RPMI7951 (cell line): ENCODE results near the gene POU2F1. TPM values are rescaled to one million over a fixed set of nuclear protein-coding genes. Genes with fewer than 3 reads are reported as not detected.
A peak's percentile ranks its signal among the peaks of the same experiment; 100 is the strongest.

Experiments
- DNase-seq: peaks from one replicate; pipeline ENCODE4 v3.0.0-alpha.2; 2012; ENCODE audit warnings: low read depth
- total RNA-seq: library from RNA; depleted of rRNA; stranded (reverse); fragments of >200 nt; shearing (Covaris generic); gene quantifications from 2 replicates; pipeline ENCODE4 v1.2.3, GENCODE V29; 2014; rRNA removed

POU2F1 gene
- 6.1 and 8.4 TPM in 2 replicates for total RNA-seq

DNA sequence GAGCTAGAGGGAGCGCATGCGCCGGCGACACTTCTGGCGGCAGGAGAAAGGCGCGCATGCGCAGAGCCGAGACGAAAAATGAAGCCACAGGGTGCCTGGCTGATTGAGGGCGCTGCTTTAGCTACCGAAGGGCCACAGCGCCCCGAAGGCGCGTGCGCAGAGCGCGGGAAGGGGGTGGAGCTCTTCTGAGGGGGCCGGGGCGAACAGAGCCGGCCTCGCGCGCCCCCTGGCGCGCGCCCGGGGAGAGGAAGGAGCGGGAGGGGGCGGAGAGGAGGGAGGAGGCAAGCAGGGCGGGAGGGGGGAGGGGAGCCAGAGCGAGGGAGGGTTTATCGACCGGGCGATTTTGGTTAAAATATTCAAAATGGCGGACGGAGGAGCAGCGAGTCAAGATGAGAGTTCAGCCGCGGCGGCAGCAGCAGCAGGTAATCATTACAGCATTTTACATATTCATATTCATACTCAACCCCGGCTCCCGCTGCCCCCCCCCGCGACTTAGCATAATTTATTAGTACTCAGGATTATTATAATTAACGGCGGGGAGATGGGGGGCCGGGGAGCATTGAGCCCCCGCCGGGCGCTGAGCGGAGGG is at the start of gene POU2F1:
POU2F1 (plus strand) TSS at position 350 of the 589 bp plus-strand sequence; CDS start at position 362, 12 bp downstream.
- peak; percentile 94 for DNase-seq

DNA sequence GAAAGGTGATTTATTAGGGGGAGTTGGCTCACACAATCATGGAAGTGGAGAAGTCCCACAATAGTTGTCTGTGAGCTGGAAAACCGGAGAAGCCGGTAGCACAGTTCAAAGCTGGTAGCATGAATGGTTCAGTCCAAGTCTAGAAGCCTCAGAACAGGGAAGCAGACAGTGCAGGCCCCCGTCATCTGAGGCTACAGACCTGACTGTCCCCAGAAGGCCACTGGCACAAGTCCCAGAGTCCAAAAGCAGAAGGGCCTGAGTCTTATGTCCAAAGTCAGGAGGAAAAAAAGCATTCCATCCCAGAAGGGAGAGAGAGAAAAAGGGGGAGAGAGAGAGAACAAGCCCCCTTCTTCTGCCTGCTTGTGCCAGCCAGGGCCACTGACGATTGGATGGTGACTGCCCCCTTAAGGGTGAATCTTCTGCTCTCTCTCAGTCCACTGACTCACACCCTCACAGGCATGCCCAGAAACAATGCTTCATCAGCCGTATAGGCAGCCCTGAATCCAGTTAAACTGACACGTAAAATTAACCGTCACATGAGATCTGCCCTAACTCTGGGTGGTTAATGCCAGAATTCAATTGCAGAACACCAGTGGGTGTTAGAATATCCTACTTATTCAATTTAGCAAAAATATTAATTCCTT is 49.3 kb upstream of the POU2F1 start:
- peak; percentile 73 for DNase-seq

GRCh38 chr1:167173516-167174184 is 47.0 kb upstream of the POU2F1 start:
- DNase-seq, result peak; percentile 78

DNA sequence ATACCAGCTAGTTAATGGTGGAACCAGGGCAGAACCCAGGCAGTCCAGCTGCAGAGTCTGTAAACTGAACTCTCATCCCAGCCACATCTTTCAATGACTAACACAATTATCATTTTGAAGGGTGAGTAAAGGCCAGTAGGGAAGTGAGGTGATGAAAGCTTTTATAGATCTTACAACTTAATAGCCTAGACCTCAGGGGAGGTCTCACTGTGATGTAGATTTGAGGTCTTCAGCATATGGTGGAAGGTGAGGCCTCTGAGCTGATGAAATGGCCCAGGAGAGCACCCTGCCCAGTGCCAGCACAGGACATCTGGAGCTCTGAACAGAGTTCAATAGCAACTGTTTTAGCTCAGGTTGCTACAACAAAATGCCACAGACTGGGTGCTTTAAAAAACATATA is 44.8 kb upstream of the POU2F1 start:
- peak; percentile 76 for DNase-seq

GRCh38 chr1:167178831-167179230 is 41.9 kb upstream of the POU2F1 start:
- no peak for DNase-seq

GRCh38 chr1:167182571-167183320 is 37.9 kb upstream of the POU2F1 start:
- DNase-seq, result peak; percentile 13

DNA sequence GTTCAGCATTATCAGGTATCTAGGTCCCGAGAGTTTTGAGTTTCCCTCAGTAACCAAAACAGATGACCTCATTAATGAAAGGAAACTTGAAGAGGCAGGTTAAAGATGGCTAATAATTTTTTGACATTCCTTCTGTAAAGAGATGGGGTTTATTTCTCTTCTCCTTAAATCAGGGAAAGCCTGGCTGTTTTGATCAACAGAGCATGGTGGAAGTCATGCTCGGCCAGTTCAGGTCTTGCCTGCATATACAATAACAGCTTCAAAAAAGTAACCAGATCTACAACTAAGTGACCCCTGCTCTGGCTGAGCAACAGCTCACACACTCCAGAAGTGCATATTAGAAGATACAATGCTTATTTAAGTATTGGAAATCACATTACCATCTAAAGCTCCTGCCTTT is 36.6 kb upstream of the POU2F1 start:
- DNase-seq, result no peak

DNA sequence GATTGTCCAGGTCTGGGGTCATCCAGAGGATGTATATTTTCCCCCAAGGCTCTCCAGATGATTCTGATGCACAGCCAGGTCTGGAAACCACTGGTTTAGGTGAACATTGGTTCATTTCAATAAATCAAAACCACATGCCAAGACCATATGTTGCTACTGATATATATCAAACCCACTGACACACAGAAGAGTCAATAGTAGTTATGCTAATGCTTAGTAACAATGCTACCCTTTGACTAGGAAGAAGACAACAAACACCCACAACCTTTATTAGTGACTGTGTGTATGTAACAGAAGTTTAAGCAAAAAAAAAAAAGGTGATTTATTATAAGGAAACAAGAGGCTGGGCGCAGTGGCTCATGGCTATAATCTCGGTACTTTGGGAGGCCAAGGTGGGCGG is 35.6 kb upstream of the POU2F1 start:
- DNase-seq, result peak; percentile 26

DNA sequence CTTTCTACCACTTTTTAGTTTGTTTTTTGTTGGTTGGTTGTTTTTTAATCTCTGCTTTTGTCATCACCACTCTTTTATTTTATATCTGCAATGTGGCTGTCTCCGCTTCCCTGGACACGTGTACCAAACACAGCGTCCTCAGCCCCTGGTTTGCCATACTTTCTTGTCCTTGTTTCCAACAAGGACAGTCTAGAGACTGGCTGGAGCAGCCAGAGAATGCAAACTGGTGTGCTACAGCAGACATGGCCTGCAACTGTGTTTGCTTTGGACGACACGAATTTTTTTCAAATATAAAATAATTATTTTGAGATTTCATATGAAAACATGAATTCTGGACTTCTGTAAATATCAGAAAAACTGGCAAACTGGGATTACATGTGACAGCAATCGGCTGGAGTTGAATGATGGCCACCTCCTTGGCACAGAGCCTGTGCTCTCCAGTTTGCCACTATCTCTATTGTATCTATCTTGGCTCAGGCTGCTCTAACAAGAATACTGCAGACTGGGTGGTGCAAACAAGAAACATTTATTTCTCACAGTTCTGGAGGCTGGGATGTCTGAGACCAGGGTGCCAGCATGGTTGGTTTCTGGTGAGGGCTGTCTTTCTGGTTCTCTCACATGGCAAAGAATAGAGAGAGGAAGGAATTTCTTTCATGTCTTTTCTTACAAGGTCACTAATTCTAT is 34.6 kb upstream of the POU2F1 start:
- DNase-seq, result no peak

- DNase-seq, result no peak
Observed at GRCh38 chr1:167186771-167187170, 33.9 kb upstream of the POU2F1 start.

DNA sequence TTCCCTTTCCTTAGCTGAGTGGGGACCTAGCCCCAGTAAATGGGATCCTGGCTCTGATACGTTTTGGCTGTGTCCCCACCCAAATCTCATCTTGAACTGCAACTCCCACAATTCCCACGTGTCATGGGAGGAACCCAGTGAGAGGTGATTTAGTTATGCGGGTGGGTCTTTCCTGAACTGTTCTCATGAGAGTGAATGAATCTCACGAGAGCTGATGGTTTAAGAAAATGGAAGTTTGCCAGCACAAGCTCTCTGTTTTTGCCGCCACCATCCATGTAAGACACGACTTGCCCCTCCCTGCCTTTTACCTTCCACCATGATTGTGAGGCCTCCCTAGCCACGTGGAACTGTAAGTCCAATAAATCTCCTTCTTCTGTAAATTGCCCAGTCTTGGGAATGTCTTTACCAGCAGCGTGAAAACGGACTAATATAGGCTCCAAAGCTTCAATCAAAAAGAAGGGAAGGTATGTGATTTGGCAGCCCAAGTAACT is 29.9 kb upstream of the POU2F1 start:
- DNase-seq, result no peak

GRCh38 chr1:167191958-167192357 is 28.7 kb upstream of the POU2F1 start:
- no peak for DNase-seq

GRCh38 chr1:167194182-167194581 is 26.5 kb upstream of the POU2F1 start:
- no peak for DNase-seq

GRCh38 chr1:167196166-167196565 is 24.5 kb upstream of the POU2F1 start:
- peak; percentile 76 for DNase-seq

- DNase-seq, result no peak
Observed at GRCh38 chr1:167197236-167197635, 23.4 kb upstream of the POU2F1 start.

DNA sequence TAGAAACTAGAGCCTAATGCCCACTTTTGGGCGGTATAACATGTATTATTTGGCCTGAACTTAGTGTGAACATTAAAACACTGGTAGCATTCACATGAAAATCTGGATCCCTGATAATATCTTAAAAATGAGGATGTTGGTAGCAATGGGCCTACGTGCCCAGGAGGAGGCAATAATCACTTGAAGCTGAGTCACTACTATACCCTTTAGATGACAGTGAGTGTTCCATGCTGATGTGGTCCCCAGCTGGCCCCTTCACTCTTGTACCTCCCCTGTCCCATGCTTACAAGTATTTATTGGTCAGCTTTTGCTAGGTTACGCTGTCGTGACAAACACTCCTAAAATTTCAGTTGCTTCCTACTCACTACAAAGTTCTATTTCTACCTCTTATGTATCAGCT is 23.0 kb upstream of the POU2F1 start:
- DNase-seq, result peak; percentile 39

- DNase-seq, result no peak
Observed at GRCh38 chr1:167198518-167199133, 22.1 kb upstream of the POU2F1 start.

GRCh38 chr1:167199656-167200055 is 21.0 kb upstream of the POU2F1 start:
- DNase-seq, result no peak

GRCh38 chr1:167200272-167200671 is 20.4 kb upstream of the POU2F1 start:
- DNase-seq, result no peak

GRCh38 chr1:167200749-167201148 is 19.9 kb upstream of the POU2F1 start:
- no peak for DNase-seq

GRCh38 chr1:167202049-167202448 is 18.6 kb upstream of the POU2F1 start:
- no peak for DNase-seq
